HUES48 (cell line): ENCODE results near the gene ABHD17B.

Source experiments
- H3K27ac ChIP-seq: one replicate; pipeline ENCODE4 v1.7.0; 2013; ENCODE audit warnings: low read depth, low read length, inconsistent platforms
- H3K27me3 ChIP-seq: 2 replicates; pipeline ENCODE4 v1.6.1; 2013; ENCODE audit warnings: mild to moderate bottlenecking, low read length; ENCODE audit not compliant: control insufficient read depth, insufficient read depth
- H3K36me3 ChIP-seq: 2 replicates; pipeline ENCODE4 v1.6.1; 2013; ENCODE audit warnings: low read length; ENCODE audit not compliant: control insufficient read depth, insufficient read depth
- H3K4me1 ChIP-seq: 2 replicates; pipeline ENCODE4 v1.6.1; 2013; ENCODE audit warnings: mild to moderate bottlenecking, low read length; ENCODE audit not compliant: control insufficient read depth, insufficient read depth
- H3K4me3 ChIP-seq: 2 replicates; pipeline ENCODE4 v1.5.1; 2013; ENCODE audit warnings: mild to moderate bottlenecking, low read depth, low read length
- H3K9ac ChIP-seq: 2 replicates; pipeline ENCODE4 v1.6.1; 2013; ENCODE audit warnings: mild to moderate bottlenecking, low read depth, low read length, moderate library complexity
- H3K9me3 ChIP-seq: 2 replicates; pipeline ENCODE4 v1.6.1; 2013; ENCODE audit warnings: low read length; ENCODE audit not compliant: control insufficient read depth, insufficient read depth

Gene ABHD17B

DNA sequence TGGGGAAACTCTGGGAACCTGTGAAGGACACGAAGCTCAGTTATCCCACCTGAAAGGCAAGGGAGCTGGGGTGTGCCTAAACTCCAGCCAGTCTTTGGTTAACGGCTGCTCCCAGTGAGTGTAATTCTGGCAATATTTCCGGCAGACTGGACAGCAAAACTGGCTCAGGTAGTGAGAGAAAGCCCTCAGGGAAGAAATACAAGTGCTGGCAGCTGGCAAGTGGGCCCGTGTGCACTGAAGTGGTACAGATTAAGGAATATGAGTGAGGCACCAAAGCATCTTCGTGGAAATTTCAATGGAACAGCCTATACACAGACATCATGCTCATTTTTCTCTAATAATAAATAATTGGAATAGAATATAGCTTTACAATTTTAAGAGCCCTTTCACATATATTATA lies 56.2 kb downstream of the ABHD17B start:
- H3K27ac ChIP-seq, result no peak overlapping the region

GRCh38 chr9:71853084-71853483 lies 57.9 kb downstream of the ABHD17B start:
- H3K9me3 ChIP-seq, result no peaks in the 10 kb centered on the region
- no peaks in the 10 kb centered on the region for H3K36me3 ChIP-seq
- no peak overlapping the region for H3K4me3 ChIP-seq
- H3K9ac ChIP-seq, result no peak overlapping the region
- H3K27me3 ChIP-seq, result no peaks in the 10 kb centered on the region
- H3K27ac ChIP-seq, result no peak overlapping the region
- H3K4me1 ChIP-seq, result no peaks in the 10 kb centered on the region

More for the DNA sequence above, 56.2 kb downstream of the ABHD17B start:
- Histone ChIP-seq H3K4me3 (no peak overlapping the region), H3K9ac (no peak overlapping the region), H3K27me3 (no peaks in the 10 kb centered on the region), H3K4me1 (peaks cover 5% of the 10 kb centered on the region; the same call in 1 of the 2 replicates), H3K9me3 (no peaks in the 10 kb centered on the region), H3K36me3 (no peaks in the 10 kb centered on the region)

DNA sequence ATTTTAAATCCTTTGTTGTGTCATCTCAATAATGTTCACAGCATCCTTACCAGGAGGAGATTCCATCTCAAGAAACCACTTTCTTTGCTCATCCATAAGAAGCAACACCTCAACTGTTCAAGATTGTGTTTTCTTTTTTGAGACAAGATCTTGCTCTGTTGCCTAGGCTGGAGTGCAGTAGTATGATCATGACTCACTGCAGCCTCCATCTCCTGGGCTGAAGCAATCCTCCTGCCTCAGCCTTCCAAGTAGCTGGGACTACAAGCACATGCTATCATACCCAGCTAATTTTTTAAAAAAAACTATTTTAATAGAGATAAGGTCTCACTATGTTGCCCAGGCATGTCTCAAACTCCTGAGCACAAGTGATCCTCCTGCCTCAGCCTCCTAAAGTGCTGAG lies 60.0 kb downstream of the ABHD17B start:
- no peak overlapping the region for H3K9ac ChIP-seq
- no peak overlapping the region for H3K27ac ChIP-seq
- H3K4me1 ChIP-seq, result no peaks in the 10 kb centered on the region
- H3K36me3 ChIP-seq, result no peaks in the 10 kb centered on the region
- no peaks in the 10 kb centered on the region for H3K9me3 ChIP-seq
- no peak overlapping the region for H3K4me3 ChIP-seq
- H3K27me3 ChIP-seq, result no peaks in the 10 kb centered on the region

- Histone ChIP-seq H3K36me3 (no peaks in the 10 kb centered on the region), H3K4me1 (no peaks in the 10 kb centered on the region), H3K27ac (no peak overlapping the region), H3K9me3 (no peaks in the 10 kb centered on the region), H3K9ac (no peak overlapping the region), H3K4me3 (no peak overlapping the region), H3K27me3 (no peaks in the 10 kb centered on the region)
Measured at GRCh38 chr9:71847892-71848291, 63.1 kb downstream of the ABHD17B start.

DNA sequence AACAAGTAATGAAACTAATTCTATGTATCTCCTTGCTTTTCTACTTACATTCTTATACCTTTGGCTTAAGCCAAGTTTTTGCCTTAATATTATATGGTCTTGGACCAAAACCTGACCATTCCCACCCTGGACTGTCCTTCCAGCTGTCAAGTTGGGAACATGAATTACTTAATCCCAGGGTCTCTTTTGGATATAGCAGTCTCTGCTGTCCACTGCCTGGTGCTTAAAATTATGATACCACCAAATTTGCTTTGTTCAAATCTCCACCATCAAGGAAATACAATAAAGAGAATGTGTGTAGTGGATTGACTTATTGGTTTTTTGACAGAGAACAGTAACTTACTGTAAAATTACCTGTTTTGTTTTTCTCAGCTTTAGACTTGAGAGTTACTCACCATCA lies 66.2 kb downstream of the ABHD17B start:
- H3K4me3 ChIP-seq, result no peak overlapping the region
- H3K36me3 ChIP-seq, result no peaks in the 10 kb centered on the region
- no peaks in the 10 kb centered on the region for H3K27me3 ChIP-seq
- no peak overlapping the region for H3K27ac ChIP-seq
- H3K4me1 ChIP-seq, result no peaks in the 10 kb centered on the region
- H3K9me3 ChIP-seq, result no peaks in the 10 kb centered on the region
- no peak overlapping the region for H3K9ac ChIP-seq

DNA sequence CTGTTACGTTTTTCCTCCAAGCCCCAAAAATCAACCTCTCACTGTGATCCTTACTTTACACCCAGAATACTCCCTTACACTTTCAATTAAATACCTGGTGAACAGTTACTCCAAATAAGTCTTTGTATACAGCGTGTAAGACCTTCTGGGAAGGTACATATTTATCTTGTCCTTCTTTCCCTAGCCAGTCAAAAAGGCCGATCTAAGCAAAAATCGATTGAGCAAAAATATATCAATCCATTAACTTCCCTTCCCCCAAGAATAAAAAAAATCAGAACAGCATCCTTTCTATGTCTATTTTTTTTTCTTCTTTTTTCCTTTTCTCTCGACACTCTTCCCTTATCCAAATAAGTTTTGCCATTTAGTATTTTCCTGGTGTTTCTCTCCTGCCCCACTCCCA lies 71.3 kb downstream of the ABHD17B start:
- no peaks in the 10 kb centered on the region for H3K9me3 ChIP-seq
- no peak overlapping the region for H3K4me3 ChIP-seq
- H3K9ac ChIP-seq, result no peak overlapping the region
- no peak overlapping the region for H3K27ac ChIP-seq
- no peaks in the 10 kb centered on the region for H3K27me3 ChIP-seq
- H3K4me1 ChIP-seq, result no peaks in the 10 kb centered on the region
- no peaks in the 10 kb centered on the region for H3K36me3 ChIP-seq

DNA sequence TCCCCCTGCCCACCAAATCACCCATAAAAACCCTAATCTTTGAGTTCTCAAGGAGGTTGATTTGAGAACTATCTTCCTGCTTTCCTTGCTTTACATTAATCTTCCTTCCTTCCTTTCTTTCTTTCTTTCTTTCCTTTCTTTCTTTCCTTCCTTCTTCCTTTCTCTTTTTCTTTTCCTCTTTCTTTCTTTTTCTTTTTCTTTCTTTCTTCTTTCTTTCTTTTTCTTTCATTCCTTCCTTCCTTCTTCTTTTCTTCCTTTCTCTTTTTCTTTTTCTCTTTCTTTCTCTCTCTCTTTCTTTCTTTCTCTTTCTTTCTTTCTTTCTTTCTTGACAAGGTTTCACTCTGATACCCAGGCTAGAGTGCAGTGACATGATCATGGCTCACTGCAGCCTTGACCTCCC lies 75.4 kb downstream of the ABHD17B start:
- H3K27ac ChIP-seq, result no peak overlapping the region
- no peak overlapping the region for H3K9ac ChIP-seq
- no peak overlapping the region for H3K4me3 ChIP-seq
- no peaks in the 10 kb centered on the region for H3K36me3 ChIP-seq
- no peaks in the 10 kb centered on the region for H3K9me3 ChIP-seq
- no peaks in the 10 kb centered on the region for H3K27me3 ChIP-seq
- H3K4me1 ChIP-seq, result no peaks in the 10 kb centered on the region

DNA sequence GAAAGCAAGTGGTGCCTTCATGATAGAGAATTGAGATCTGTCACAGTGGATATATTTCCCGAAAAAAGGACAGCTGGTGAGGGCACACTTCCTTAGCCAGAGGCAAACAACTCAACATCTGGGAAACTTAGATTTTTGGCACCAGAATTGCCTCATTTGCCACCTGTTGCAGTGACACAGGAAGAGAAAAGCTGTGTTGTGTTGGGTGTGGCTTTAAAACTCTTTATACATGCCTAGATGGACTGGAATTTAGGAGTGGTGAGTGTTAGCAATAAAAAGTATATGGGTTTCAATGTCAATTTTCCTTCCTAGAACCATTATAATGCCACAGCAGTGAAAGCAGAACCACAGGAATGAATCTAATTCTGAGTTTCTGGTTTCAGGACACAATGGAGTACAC lies 80.1 kb downstream of the ABHD17B start:
- Histone ChIP-seq H3K9me3 (no peaks in the 10 kb centered on the region), H3K27me3 (no peaks in the 10 kb centered on the region), H3K27ac (no peak overlapping the region), H3K36me3 (no peaks in the 10 kb centered on the region), H3K9ac (no peak overlapping the region), H3K4me3 (no peak overlapping the region), H3K4me1 (no peaks in the 10 kb centered on the region)

DNA sequence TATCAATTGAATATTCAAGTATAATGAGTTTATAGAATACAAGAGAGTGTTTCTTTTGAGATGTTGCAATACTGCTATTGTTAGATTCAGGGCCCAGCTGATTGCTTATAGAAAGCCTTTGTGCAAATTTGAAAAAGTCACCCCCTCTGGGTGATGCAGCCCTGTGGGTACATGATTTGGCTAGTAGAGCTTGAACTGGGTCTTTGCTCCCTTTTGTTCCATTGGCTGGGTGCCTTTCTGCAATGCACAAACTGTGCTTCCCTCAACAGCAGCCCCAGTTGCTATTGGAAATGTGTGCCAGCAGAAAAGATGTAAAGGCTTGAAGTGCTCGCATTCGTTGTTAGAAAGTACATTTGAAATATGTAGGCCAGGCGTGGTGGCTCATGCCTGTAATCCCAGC lies 80.8 kb downstream of the ABHD17B start:
- Histone ChIP-seq H3K9me3 (no peaks in the 10 kb centered on the region), H3K4me1 (no peaks in the 10 kb centered on the region), H3K36me3 (no peaks in the 10 kb centered on the region), H3K9ac (no peak overlapping the region), H3K4me3 (no peak overlapping the region), H3K27me3 (no peaks in the 10 kb centered on the region), H3K27ac (no peak overlapping the region)

DNA sequence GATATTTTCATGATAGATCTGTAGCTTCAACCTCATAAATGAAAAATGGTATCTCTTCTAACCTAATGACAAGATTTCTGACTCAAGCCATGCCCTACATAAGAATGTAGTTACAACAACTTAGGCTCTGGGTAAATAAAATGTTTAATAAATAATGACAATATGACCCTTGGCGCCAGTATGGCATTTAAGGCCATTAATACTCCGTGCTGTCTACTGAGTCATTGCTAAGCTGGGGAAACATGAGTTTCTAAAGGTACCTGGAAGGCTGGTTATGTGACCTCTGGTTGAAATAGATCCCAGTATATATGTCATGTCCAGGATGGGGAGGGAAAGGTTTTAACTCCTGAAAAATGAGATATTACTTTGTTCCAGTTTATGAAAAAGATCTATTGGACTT lies 84.7 kb downstream of the ABHD17B start:
- Histone ChIP-seq H3K27ac (no peak overlapping the region), H3K4me1 (peaks cover 11% of the 10 kb centered on the region)

GRCh38 chr9:71824257-71824656 lies 86.7 kb downstream of the ABHD17B start:
- Histone ChIP-seq H3K9ac (no peak overlapping the region), H3K4me3 (no peak overlapping the region), H3K27me3 (no peaks in the 10 kb centered on the region), H3K36me3 (no peaks in the 10 kb centered on the region), H3K9me3 (no peaks in the 10 kb centered on the region), H3K27ac (no peak overlapping the region), H3K4me1 (peaks cover 11% of the 10 kb centered on the region)

More for the DNA sequence above, 84.7 kb downstream of the ABHD17B start:
- Histone ChIP-seq H3K4me3 (no peak overlapping the region), H3K36me3 (no peaks in the 10 kb centered on the region), H3K9ac (no peak overlapping the region), H3K27me3 (no peaks in the 10 kb centered on the region), H3K9me3 (no peaks in the 10 kb centered on the region)

DNA sequence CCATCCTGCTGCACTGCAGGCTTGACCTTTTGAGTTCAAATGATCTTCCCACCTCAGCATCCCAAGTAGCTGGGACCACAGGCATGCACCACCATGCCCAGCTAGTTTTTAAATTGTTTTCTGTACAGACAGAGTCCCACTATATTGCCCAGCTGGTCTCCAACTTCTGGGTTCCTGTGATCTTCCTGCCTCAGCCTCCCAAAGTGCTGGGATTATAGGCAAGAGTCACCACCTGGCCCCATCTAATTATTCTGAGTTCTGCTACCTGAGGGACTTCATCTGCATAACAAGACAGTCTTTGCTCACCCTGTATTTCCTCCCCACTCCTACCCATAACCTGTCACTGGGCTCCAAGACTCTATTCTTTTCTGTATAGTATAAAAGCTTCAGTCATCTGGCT lies 88.1 kb downstream of the ABHD17B start:
- H3K27ac ChIP-seq, result no peak overlapping the region

More for the DNA sequence above, 88.1 kb downstream of the ABHD17B start:
- H3K4me3 ChIP-seq, result no peak overlapping the region
- H3K9me3 ChIP-seq, result no peaks in the 10 kb centered on the region
- H3K9ac ChIP-seq, result no peak overlapping the region
- H3K4me1 ChIP-seq, result peaks cover 11% of the 10 kb centered on the region
- H3K27me3 ChIP-seq, result no peaks in the 10 kb centered on the region
- H3K36me3 ChIP-seq, result no peaks in the 10 kb centered on the region
